Subcutaneous abdominal adipose tissue (tissue), 5 donors: Measurements from ENCODE around the gene RRAS2.
"Not testable (repeated sequence)": the region's sequence is repeated elsewhere in the genome, so short reads cannot be mapped to it uniquely, and the experiment has no call there.

Experiments
- H3K27ac ChIP-seq: one replicate; pipeline ENCODE4 v1.7.0; 2013; ENCODE audit warnings: low read depth, mild to moderate bottlenecking, inconsistent platforms, low read length, moderate library complexity
- H3K27me3 ChIP-seq, 5 donors: one replicate each; pipeline ENCODE4 v1.7.0; 2013; ENCODE audit warnings: low read length in 5 of 5, inconsistent platforms in 1 of 5; ENCODE audit not compliant: control insufficient read depth in 5 of 5, insufficient read depth in 4 of 5
- H3K36me3 ChIP-seq, 5 donors: one replicate each; pipeline ENCODE4 v1.7.0; 2013; ENCODE audit warnings: low read length in 5 of 5; ENCODE audit not compliant: control insufficient read depth in 5 of 5, insufficient read depth in 5 of 5
- H3K4me1 ChIP-seq, 5 donors: one replicate each; pipeline ENCODE4 v1.7.0; 2013; ENCODE audit warnings: low read length in 5 of 5, mild to moderate bottlenecking in 3 of 5, moderate library complexity in 1 of 5; ENCODE audit not compliant: control insufficient read depth in 5 of 5, insufficient read depth in 5 of 5
- H3K4me3 ChIP-seq, 5 donors: one replicate each; pipeline ENCODE4 v1.7.0; 2013; ENCODE audit warnings: low read length in 5 of 5, low read depth in 1 of 5
- H3K9ac ChIP-seq, 5 donors: one replicate each; pipeline ENCODE4 v1.7.0; 2013; ENCODE audit warnings: low read length in 5 of 5, mild to moderate bottlenecking in 4 of 5, moderate library complexity in 3 of 5
- H3K9me3 ChIP-seq, 5 donors: one replicate each; pipeline ENCODE4 v1.7.0; 2013; ENCODE audit warnings: low read length in 5 of 5; ENCODE audit not compliant: control insufficient read depth in 5 of 5
- donor health status: healthy.
- donor health status: healthy.
- donor health status: healthy.
- donor health status: healthy.
- donor health status: healthy.

Gene RRAS2

GRCh38 chr11:14359501-14360031 lies 583 bp upstream of the RRAS2 start:
- Histone ChIP-seq H3K9me3 (no peaks in the 10 kb centered on the region), H3K9ac (peak overlapping the region in 2 of 5 donors; percentile 70 to 90), H3K4me1 (peaks cover 0 to 26% (median 15%) of the 10 kb centered on the region in 5 donors), H3K27ac (peak overlapping the region; percentile 54), H3K36me3 (no peaks in the 10 kb centered on the region), H3K4me3 (peak overlapping the region; percentile 74 to 88 (median 77)), H3K27me3 (no peaks in the 10 kb centered on the region)

- Histone ChIP-seq H3K36me3 (no peaks in the 10 kb centered on the region), H3K4me3 (peak overlapping the region; percentile 74 to 88 (median 77)), H3K9me3 (no peaks in the 10 kb centered on the region), H3K27me3 (no peaks in the 10 kb centered on the region), H3K9ac (peak overlapping the region; percentile 62 to 90 (median 80)), H3K4me1 (peaks cover 0 to 26% (median 16%) of the 10 kb centered on the region in 5 donors), H3K27ac (peak overlapping the region; percentile 80)
Measured at GRCh38 chr11:14357881-14358728, 878 bp downstream of the RRAS2 start.

- H3K27ac ChIP-seq: no peak overlapping the region
- no peaks in the 10 kb centered on the region for H3K27me3 ChIP-seq
- peaks cover 0 to 26% (median 18%) of the 10 kb centered on the region in 5 donors for H3K4me1 ChIP-seq
- no peaks in the 10 kb centered on the region for H3K36me3 ChIP-seq
- no peaks in the 10 kb centered on the region for H3K9me3 ChIP-seq
- H3K9ac ChIP-seq: no peak overlapping the region
- no peak overlapping the region for H3K4me3 ChIP-seq
Measured at GRCh38 chr11:14356342-14356741, 2.6 kb downstream of the RRAS2 start.

GRCh38 chr11:14354604-14355003 lies 4.4 kb downstream of the RRAS2 start:
- not testable (repeated sequence) for H3K27ac ChIP-seq, H3K4me3 ChIP-seq, H3K27me3 ChIP-seq, H3K9ac ChIP-seq, H3K36me3 ChIP-seq, H3K9me3 ChIP-seq
- H3K4me1 ChIP-seq: peaks cover 0 to 25% (median 18%) of the 10 kb centered on the region in 5 donors

- Histone ChIP-seq H3K4me3 (no peak overlapping the region), H3K9ac (no peak overlapping the region), H3K4me1 (peaks cover 0 to 4% (median 0%) of the 10 kb centered on the region in 5 donors), H3K27me3 (no peaks in the 10 kb centered on the region), H3K27ac (no peak overlapping the region), H3K9me3 (peaks cover 0 to 4% (median 0%) of the 10 kb centered on the region in 5 donors), H3K36me3 (no peaks in the 10 kb centered on the region)
Measured at GRCh38 chr11:14350716-14351238, 8.2 kb downstream of the RRAS2 start.

- Histone ChIP-seq H3K9me3 (peaks cover 0 to 4% (median 0%) of the 10 kb centered on the region in 5 donors), H3K4me1 (peaks cover 0 to 2% (median 0%) of the 10 kb centered on the region in 5 donors), H3K36me3 (no peaks in the 10 kb centered on the region), H3K9ac (no peak overlapping the region), H3K27me3 (no peaks in the 10 kb centered on the region), H3K27ac (no peak overlapping the region), H3K4me3 (no peak overlapping the region)
Measured at GRCh38 chr11:14350215-14350614, 8.8 kb downstream of the RRAS2 start.

GRCh38 chr11:14347991-14348390 lies 11.0 kb downstream of the RRAS2 start:
- Histone ChIP-seq H3K4me1 (peaks cover 0 to under 1% (median 0%) of the 10 kb centered on the region in 5 donors), H3K36me3 (no peaks in the 10 kb centered on the region), H3K9ac (no peak overlapping the region), H3K9me3 (peaks cover 0 to 4% (median 0%) of the 10 kb centered on the region in 5 donors), H3K27ac (no peak overlapping the region), H3K27me3 (no peaks in the 10 kb centered on the region), H3K4me3 (no peak overlapping the region)

GRCh38 chr11:14347494-14347893 lies 11.5 kb downstream of the RRAS2 start:
- H3K36me3 ChIP-seq: no peaks in the 10 kb centered on the region
- H3K27me3 ChIP-seq: no peaks in the 10 kb centered on the region

GRCh38 chr11:14346303-14346955 lies 12.6 kb downstream of the RRAS2 start:
- peaks cover 0 to 4% (median 0%) of the 10 kb centered on the region in 5 donors for H3K9me3 ChIP-seq
- H3K36me3 ChIP-seq: no peaks in the 10 kb centered on the region
- H3K27me3 ChIP-seq: no peaks in the 10 kb centered on the region
- no peak overlapping the region for H3K27ac ChIP-seq
- peaks cover 0 to 6% (median 0%) of the 10 kb centered on the region in 5 donors for H3K4me1 ChIP-seq
- H3K4me3 ChIP-seq: no peak overlapping the region
- no peak overlapping the region for H3K9ac ChIP-seq

More at GRCh38 chr11:14347494-14347893, 11.5 kb downstream of the RRAS2 start:
- no peak overlapping the region for H3K27ac ChIP-seq
- no peak overlapping the region for H3K9ac ChIP-seq
- no peak overlapping the region for H3K4me3 ChIP-seq
- peaks cover 0 to 3% (median 0%) of the 10 kb centered on the region in 5 donors for H3K4me1 ChIP-seq
- peaks cover 0 to 4% (median 0%) of the 10 kb centered on the region in 5 donors for H3K9me3 ChIP-seq
